Cardiac muscle cell (in vitro differentiated cells and primary cell): ENCODE data around the gene ACP6. TPM values are rescaled to one million over a fixed set of nuclear protein-coding genes. Genes with fewer than 3 reads are reported as not detected.
A peak's percentile ranks its signal among the peaks of the same experiment; 100 is the strongest.

Source experiments
- DNase-seq, 2 donors: peaks; one replicate each; pipeline versions ENCODE4 v3.0.0 to v3.0.0-alpha.2; 2010 to 2017; ENCODE audit warnings: low read depth in 1 of 2, low spot score in 1 of 2
- H3K27ac ChIP-seq: fragments of 200-600 bp; sonication (generic); 2 replicates; pipeline ENCODE4 v1.5.1; 2016
- H3K27me3 ChIP-seq: fragments of 200-600 bp; sonication (generic); 2 replicates; pipeline ENCODE4 v1.6.0; 2016; ENCODE audit warnings: control low read depth
- H3K36me3 ChIP-seq: fragments of 200-600 bp; sonication (generic); 2 replicates; pipeline ENCODE4 v1.5.1; 2016; ENCODE audit warnings: control low read depth
- H3K4me1 ChIP-seq: fragments of 200-600 bp; sonication (generic); 2 replicates; pipeline ENCODE4 v1.8.1; 2017; ENCODE audit warnings: low read depth, mild to moderate bottlenecking, mixed run types
- H3K4me3 ChIP-seq: fragments of 200-600 bp; sonication (generic); 2 replicates; pipeline ENCODE4 v1.5.1; 2016; ENCODE audit warnings: mild to moderate bottlenecking
- H3K9me3 ChIP-seq: fragments of 200-600 bp; sonication (generic); 2 replicates; pipeline ENCODE4 v1.5.1; 2017; ENCODE audit warnings: low read depth, mild to moderate bottlenecking, control low read depth
- CTCF ChIP-seq: IDR thresholded peaks from 2 replicates; pipeline ENCODE4 v1.5.1; 2012; ENCODE audit warnings: low read depth, mild to moderate bottlenecking, low read length
- polyA plus RNA-seq: library from polyadenylated mRNA; unstranded; fragments of >200 nt; fragmentation: Nextera tagmentation; extraction: Ambion mirVana; gene quantifications from 2 replicates; pipeline ENCODE4 v1.2.1, GENCODE V29; 2016
- total RNA-seq: library from RNA; depleted of rRNA; stranded (reverse); fragments of >200 nt; gene quantifications from 2 replicates; pipeline ENCODE4 v1.2.3, GENCODE V29; 2016

ACP6 gene
- total and polyA plus RNA-seq, 2 experiments from 2014 or later: 45.7 to 73.9 TPM

GRCh38 chr1:147647796-147648633, 22.3 kb downstream of the ACP6 start:
- H3K27ac ChIP-seq: no peak overlapping the region
- TF ChIP-seq CTCF: no peak
- H3K4me1 ChIP-seq: peaks cover 39% of the 10 kb centered on the region
- H3K4me3 ChIP-seq: no peak overlapping the region
- no peak for DNase-seq
- no peaks in the 10 kb centered on the region for H3K27me3 ChIP-seq
- no peaks in the 10 kb centered on the region for H3K9me3 ChIP-seq
- H3K36me3 ChIP-seq: peaks cover 27% of the 10 kb centered on the region

- H3K27ac ChIP-seq: no peak overlapping the region
- TF ChIP-seq CTCF: no peak
- no peaks in the 10 kb centered on the region for H3K9me3 ChIP-seq
- no peaks in the 10 kb centered on the region for H3K27me3 ChIP-seq
- peaks cover 41% of the 10 kb centered on the region for H3K4me1 ChIP-seq
- H3K36me3 ChIP-seq: peaks cover under 1% of the 10 kb centered on the region
- no peak overlapping the region for H3K4me3 ChIP-seq
- DNase-seq: no peak
These were observed 26.4 kb downstream of the ACP6 start for GRCh38 chr1:147643974-147644373.

GRCh38 chr1:147641695-147642592, 28.4 kb downstream of the ACP6 start:
- TF ChIP-seq CTCF: peak; percentile 85
- H3K36me3 ChIP-seq: no peaks in the 10 kb centered on the region
- no peaks in the 10 kb centered on the region for H3K27me3 ChIP-seq
- H3K4me1 ChIP-seq: peaks cover 33% of the 10 kb centered on the region
- no peaks in the 10 kb centered on the region for H3K9me3 ChIP-seq
- peak overlapping the region; percentile 56 for H3K27ac ChIP-seq
- peak; percentile 49 to 65 for DNase-seq
- H3K4me3 ChIP-seq: no peak overlapping the region

- Histone ChIP-seq H3K9me3 (no peaks in the 10 kb centered on the region), H3K4me3 (no peak overlapping the region), H3K27ac (peak overlapping the region; percentile 56)
These were observed 29.0 kb downstream of the ACP6 start for GRCh38 chr1:147641291-147641690.

More at GRCh38 chr1:147641291-147641690, 29.0 kb downstream of the ACP6 start:
- Histone ChIP-seq H3K4me1 (peaks cover 26% of the 10 kb centered on the region), H3K36me3 (no peaks in the 10 kb centered on the region), H3K27me3 (no peaks in the 10 kb centered on the region)
- peak in 1 of 2 donors; percentile 61 for DNase-seq
- TF ChIP-seq CTCF: no peak
